Stimulated activated CD4-positive, alpha-beta T cell treated with anti-CD3 and anti-CD28 coated beads, TNF-alpha, amount 100 ng/mL, for 1 hour (primary cell): ENCODE measurements around the gene CHD5.

Experiments
- DNase-seq, 3 donors: peaks; one replicate each; pipeline ENCODE4 v3.0.0-alpha.2; 2020; ENCODE audit warnings: low read depth in 3 of 3, low spot score in 1 of 3

The CHD5 gene

DNA sequence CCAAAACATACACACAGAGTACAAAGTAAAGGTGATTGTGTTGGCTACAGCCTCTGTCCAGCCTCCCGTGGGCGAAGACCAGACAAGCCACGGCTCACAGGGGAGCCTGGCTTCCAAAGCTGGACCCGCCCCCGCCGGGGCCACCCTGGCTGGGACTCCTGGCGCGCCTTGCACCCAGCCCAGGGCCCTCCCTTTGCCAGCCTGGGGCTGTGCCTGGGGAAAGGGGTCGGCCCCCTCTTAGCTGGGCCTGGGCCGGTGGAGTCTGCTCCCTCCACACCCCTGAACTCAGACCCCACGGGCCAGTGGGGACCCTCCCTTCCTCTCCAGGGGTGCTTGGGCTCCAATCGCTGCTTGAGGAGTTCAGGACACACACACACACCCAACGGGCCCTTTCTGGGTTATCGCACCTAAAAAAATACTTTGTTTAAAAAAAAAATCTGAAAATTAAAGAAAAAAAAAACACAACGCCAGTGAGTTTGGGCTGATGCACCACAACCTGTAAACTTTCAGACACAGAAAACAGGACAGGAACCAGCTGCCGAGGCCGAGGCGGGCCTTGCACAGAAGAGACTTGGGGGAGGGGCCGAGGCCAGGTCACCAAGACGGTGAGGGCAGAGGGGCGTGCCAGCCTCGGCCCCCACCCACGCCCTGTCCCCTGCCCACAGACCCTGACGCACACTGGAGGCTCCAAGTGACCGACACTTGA lies 78.1 kb downstream of the CHD5 start:
- DNase-seq: no peak

DNA sequence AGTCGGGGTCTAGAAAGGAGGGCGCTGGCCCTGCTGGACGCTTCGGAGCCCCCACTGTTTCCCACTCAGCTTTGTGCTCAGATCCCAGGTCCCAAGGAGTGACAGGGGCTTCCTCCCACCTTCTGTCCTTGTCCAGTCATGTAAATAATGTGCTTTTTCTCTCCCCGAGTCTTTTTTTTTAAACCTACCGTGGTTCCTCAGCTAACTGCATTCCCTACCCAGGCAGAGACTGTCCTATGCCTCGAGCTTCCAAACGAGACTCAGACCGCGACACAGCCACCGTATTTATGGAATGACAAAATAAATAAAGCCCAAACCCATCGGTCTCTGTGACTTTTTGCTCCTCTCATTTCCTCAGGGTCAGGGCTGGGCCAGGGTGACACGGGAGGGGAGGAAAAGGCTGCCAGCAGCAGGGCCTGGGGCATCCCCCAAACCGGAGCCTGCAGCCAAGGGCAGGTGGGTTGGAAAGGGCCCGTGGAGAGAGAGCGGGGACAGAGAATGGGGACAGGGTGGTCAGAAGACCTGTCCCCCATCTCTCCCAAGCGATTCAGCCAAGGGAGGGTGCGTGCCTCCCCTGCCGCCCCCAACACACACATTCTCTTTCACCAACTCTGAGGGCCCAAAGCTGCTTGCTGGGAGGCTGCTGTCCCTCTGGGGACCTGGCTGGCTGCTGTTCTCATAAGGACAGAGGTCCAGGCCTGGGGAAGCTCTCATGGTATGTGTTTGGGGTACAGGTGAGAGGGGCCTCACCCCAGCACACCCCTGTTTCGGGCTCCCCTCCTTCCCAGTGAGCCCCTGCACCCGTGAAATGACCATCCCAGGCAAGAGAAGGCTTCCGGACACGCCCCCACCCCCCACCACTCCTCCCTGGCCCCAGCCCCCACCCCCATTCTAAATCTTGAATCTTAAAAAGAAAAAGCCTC lies 79.0 kb downstream of the CHD5 start:
- DNase-seq: no peak

DNA sequence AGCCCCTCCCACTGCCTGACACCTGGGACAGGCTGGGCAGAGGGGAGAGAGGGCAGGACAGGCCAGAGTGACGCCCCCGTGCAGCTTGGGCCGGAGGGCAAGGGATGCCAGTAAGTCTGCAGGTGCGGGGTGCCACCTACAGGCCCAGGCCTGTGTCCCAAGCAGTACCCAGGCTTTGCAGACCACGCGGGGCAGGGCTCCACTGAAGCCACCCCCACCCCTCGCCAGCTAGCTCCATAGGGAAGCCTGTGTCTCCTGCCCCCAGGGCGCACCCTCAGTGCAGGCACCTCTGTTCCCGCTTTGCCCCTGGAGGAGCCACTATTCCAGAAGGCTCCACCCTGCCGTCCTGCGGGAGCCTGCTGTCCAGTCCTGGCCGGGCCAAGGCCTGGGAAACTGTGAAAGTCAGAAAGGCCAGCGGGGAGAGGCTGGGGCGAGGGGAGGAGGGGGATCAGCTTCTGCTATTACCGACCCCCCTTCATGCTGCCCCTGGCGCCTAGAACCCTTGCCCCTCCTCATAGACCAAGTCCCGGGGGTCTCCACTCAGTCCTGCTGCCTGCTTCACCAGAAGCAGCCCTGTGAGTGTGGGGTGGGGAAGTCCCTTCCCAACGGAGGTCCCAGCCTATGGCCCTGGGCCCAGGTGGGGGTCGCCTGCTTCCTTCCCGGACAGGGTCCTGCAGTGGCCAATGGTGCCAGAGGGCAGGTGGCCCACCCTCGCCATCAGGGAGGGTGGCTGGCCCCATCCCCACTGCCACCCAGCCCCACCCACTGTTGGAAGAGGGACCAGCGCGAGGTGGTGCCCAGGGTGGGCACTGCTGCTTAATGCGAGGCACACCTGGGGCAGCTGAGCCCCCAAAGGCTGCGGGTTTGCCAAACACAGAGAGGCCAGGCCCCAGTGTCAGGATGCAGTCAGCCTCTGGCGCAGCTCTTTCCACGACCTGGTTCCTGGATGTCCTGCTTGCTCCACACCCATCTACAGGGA lies 80.0 kb downstream of the CHD5 start:
- no peak for DNase-seq

DNA sequence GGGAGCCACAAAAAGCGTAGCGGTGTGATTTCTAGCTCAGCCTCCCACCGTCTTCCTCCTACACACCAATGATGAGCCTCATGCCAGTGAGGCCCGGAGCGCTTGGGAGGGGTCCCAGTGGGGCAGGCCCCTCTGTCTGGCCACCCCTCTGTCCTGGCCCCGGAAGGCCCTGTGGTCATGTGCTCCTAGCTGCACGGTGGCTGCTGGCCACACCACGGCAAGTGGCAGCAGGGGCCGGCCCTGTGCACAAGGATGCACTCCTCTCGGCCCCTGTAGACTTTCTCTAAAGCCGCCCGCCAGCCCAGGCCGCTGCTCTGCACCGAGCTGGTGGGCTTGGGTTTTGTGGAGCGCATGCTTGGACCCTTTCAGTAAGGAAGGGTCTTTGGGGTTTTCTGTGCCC lies 80.8 kb downstream of the CHD5 start:
- DNase-seq: no peak

DNA sequence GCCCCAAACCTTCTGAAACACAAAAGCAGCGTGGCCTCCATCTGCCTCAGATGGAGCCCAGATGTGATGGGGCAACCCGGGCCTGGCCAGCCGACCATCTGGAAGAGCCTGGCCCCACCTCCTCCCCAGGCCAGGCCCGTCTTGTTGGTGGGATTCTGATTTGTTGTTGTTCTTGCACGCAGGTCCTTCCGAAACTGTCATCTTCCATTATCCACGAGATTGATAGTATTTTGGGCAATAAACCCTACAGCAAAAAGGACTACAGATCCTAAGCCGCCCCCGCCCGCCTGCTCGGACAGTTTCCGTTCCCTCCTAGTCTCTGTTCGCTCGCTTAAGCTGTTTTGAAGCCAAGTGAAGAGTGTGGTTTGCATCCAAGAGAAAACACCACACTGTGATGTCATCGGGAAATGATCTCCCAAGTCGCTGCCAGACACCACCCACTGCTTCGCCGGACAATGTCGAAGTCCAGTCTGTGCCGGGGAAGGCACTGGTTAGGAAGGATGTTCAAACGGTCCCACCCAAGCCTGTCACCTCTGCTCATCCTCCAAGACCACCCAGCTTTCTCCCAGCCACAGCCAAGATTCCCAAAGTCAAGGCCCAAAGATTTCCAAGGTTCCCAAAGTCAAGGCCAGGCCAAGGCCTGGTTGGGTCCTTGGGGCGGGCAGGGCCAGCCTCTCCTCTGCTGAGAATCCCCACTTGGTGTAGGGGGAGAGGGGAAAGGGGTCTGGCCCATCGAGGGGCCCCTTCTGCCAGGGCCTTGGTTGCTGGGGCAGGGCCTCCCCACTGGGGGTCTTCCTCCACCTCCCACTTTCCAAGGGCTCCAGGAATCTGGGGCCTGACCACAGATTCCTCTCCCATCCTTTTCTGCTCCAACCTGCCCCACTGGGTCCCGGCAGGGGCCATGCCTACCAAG lies 81.6 kb downstream of the CHD5 start:
- no peak for DNase-seq

DNA sequence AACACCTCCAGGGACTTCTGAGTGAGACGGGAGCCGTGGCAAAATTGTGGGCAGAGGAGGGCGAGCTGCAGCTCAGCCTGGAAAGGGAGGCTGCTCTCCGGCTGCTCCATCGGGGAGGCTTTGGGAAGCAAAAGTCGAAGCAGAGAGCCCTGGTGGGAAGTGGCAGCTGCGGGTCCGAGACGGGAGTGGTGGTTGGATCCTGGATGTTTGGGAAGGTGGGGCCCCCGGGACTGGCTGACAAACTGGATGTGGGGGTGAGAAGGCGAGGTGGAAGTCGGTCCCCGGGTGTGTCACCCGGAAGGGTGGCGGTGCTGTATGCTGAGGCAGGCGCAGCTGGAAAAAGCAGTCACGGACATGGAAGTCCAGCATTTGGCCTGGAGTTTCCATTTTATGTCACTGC lies 82.3 kb downstream of the CHD5 start:
- no peak for DNase-seq

DNA sequence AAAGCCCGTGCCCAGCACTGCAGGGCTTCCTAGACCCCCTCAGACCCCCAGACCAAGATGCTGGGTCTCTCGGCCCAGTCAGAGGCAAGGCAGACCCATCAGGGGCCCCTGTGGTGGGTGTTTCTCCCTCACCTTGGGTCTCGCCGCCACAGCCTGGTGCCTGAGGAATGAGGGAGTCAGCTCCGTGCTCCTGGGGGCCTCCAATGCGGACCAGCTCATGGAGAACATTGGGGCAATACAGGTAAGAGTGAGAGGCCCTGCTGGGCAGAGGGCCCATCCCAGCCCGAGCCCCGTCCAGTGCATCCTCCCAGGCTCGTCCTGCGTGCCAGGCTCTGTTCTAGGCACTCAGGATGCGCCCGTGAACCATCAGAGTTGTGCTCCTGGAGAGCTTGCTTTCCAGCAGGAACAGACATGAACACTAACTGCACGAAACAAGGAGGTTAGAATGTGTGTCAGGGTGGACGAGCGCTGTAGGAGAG lies 83.0 kb downstream of the CHD5 start:
- no peak for DNase-seq

DNA sequence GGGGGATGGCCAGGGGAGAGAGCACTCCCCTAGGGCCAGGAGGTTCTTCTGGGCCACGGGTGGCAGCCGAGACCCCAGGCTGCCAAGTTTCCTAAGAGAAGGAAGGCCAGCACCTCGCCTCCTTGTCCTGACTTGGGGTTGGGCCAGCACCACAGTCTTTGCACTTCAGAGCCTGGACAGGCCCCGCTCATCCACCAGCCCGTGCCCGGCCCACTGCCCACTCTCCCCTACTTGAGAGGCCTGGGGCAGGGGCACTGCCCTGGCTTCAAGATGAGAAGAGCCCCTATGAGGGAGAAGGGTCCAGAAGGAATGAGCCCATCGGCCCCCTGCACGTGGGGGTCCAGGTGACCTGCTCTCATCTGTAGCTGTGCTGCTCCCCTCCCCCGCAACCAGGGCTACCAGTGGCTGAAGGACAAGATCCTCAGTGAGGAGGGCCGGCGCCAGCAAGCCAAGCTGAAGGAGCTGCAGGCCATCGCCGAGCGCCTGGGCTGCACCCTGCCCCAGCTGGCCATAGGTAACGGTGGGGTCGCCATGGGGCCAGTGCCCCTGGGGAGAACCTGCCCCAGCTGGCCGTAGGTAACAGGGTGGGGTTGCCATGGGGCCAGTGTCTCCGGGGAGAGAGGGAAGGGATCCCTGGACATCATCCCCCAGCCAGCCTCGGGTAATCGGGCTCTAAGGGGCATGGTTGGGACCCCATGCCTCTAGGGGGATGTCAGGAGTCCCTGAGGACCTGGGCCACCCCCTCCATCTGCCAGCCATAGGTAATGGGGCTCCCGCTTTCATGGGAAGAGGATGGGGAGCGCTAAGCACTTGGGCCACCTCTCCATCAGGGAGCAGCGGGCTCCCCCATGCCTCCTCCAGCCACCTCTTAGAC lies 83.6 kb downstream of the CHD5 start:
- no peak for DNase-seq

DNA sequence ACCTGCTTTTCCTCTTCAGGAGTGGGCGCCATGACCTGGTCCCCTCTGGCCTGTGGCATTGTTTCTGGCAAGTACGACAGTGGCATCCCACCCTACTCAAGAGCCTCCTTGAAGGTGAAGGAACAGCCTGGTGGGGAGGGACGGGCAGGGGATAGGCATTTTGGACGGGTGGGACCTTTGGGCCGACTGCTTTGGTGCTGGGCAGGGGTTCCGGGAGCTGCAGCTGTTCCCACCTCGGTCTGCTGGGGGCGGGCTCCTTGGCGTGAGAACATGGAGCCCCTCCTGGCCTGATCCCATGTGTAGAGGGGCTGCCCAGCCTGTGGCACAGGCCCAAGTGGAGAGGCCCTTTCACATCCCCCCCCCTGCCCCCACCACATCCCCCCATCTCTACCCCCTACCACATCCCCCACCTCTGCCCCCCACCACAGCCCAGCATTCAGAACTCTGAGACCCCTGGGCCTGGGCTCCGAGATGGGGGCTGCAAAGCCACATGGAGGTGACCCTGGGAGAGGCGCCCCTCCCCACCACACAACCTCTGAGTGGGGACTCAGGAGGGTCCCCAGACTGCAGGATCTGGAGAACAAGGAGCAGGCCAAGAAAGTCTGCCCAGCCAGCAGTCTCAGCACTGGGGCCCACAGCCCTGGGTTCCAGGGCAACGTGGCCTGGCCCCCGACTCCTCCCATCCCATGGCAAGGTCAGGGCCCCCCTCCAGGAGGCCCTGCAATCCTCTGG lies 84.4 kb downstream of the CHD5 start:
- no peak for DNase-seq

DNA sequence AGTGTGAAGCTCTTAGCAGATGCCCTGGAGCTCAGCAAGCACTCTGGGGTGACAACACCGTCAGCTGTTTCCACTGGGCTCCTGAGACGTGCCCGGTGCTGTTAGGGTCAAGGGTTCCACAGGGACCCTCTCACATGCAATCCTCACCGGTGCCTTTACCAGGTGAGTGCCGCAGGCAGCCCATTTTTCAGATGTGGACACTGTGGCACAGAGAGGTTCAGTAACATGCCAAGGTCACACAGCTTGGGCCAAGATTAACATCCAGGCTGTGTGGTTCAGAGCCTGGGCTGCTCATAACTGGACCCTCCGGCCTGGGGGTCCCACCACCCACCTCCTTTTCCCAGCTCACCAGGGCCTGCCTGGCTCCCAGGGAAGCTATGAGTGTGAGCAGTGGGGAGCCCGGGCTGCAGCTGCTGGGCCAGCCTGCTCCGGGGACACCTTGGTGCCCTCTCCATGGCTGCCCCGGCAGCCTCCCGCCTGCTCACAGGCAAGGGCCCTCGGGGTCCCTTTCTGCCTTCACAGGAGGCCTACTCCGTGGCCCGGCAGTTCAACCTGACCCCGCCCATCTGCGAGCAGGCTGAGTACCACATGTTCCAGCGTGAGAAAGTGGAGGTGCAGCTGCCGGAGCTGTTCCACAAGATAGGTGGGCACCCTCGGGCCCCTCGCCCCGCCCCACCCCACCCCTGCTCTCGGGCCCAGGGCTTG lies 85.2 kb downstream of the CHD5 start:
- DNase-seq: no peak

DNA sequence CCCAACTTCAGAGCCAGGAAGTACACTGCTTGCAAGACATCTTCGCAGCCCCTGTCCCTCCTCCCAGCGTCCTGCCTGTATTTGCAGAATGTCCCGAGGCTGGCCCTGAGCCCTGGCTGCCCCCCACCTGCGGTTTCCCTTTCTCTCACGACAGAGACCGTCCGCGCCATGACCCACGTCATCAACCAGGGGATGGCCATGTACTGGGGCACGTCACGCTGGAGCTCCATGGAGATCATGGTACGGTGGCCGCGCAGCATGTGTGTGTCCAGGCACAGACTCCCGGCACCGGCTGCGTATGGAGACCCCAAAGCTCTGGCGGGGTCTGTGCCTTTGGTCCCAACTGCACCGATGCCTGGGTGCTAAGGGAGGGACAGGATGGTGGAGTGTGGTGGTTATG lies 85.9 kb downstream of the CHD5 start:
- no peak for DNase-seq

DNA sequence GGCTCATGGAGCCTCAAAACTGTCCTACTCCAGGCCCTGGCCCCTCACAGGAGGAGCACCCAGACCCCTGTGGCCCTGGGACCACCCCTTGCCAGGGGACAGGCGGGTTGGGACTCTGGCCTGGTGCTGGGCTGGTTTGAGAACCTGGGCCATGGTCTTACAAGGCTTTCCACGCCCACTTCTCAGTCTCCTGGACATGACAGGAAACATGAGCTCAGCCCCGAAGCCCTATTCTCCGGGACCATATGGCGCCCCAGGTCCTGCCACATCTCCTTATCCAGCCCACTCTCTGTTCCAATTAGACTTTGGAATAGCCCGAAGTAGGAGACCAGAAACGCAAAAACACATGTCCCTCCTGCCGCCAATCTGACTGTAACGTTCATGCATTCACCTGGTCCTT lies 86.5 kb downstream of the CHD5 start:
- no peak for DNase-seq

DNA sequence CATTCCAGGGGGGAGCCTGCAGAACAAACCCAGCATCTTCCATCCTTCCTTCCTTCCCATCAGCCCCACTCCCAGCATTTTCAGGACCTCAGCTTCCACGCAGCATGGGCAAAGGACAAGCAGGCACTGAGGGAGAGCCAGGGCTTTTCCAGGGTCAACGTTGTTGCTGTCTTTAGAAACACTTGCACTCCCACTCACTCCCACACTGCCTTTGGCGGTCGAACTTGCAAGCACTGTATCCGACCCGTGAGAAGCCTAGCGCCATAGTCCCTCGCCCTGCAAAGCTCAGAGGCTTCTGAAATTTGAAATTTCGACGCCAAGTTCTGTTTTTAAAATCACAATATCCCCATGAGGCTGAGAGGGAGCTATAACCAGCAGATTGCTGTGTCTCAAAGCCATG lies 87.0 kb downstream of the CHD5 start:
- no peak for DNase-seq

DNA sequence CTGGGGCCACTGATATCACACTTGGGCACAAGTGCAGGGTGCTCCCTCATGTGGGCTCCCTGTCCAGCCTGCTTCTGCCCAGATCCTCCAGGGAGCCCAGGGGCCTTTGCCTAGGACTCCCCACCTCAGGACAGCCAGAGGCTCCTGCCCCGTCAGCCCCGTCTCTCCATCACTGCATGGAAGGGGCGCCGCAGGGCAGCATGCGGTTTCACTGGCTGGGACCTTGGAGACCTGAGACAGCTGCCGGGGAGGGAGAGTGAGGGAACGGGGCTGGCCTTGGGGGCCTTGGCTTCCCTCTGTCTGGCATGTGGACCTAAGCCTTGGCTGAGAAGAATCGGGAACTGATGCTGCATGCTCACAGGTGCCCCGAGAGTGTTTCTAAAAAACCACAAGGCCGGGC lies 87.9 kb downstream of the CHD5 start:
- no peak for DNase-seq

DNA sequence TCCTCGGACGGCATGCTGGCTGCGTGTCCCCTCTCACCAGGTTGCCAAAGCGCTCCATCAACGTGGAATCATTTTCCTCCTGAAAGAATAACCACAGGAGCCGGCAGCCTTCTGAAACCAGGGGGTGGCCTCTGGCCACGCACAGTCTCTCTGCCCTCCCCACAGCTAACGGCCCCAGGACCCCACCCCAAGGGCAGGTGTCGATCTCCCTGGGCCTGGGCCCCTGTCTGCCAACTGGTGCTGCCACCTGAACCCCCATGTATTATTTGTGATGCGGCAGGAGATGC lies 88.4 kb downstream of the CHD5 start:
- no peak for DNase-seq

DNA sequence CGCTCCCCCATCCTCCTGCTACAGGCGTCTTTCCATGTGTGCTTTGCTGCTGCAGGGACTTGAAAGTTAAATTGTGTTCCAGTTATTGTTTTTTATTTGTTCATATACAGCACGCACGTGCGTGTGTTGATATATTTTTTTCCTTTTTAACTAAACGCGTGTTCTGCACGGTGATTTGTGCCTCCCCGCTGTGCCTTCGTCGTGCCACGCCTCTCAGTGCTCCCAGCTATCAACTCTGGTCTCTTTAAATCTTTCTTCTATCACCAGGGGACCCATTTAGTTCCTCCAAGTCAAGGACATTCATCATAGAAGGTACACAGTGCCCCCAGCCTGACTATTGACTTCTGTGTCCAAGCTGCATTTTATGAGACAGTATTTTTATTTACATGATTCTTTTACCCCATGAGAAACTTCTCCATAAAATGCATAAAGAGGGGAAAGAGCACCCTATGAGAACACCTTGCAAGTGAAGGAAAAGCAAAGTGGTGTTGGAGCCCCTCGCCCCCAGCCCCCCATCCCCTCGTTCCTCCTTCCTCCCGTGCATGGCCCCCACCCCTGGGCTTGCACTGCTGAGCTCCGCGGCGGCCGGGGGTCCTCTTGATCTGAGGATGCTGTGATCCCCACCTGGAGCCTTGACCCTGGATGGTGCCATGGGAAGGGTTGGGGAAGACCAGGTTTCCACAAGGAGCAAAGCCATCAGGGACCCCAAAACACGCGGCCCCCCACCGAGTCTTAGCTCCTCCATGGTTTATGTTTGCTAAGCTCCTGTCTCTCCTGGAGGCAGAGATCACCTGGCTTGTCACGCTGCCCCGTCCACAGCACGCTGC lies 88.9 kb downstream of the CHD5 start:
- no peak for DNase-seq

DNA sequence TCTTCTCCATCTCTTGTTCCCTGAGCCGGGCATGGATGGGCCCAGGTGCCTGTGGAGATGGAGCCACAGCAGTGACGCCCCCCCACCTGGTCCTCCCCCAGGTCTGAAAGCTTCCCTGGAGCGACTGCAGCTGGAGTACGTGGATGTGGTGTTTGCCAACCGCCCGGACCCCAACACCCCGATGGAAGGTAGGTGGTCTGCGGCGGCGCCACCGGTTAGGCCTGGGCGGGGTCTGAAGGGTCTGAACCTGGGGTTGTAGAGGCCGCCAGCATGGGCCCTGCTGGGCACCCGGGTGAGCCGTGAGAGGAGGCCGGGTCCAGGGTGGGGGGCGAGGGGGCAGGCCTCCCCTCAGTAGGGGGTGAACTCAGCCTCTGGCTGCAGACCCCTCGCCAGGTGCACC lies 89.8 kb downstream of the CHD5 start:
- DNase-seq: no peak
